ENCODE measurements around the gene TACC2. TPM values are rescaled to one million over a fixed set of nuclear protein-coding genes. Genes with fewer than 3 reads are reported as not detected.

The TACC2 gene
- total RNA-seq, 2 experiments from 2014 or later, result not detected

GRCh38 chr10:122018491-122018890 lies 29.5 kb downstream of the TACC2 start:
- TF ChIP-seq CTCF (IDR thresholded peaks at IDR 0.05), result no peak
- ChIA-PET CTCF (no interaction called here), POLR2A (interaction anchor here (0.6 kb wide), 1 partner anchor 50 kb away, joined by 3 read pairs; no protein-coding TSS in a partner anchor)
- intact Hi-C loops (cut with micrococcal nuclease), result no loop called here
- no peak overlapping the region for H3K4me3 Mint-ChIP-seq
- H3K9me3 Mint-ChIP-seq, result peaks cover 2% of the 10 kb centered on the region
- H3K36me3 Mint-ChIP-seq (ENCODE audit: low read depth), result no peaks in the 10 kb centered on the region
- H3K4me1 Mint-ChIP-seq (ENCODE audit: low read depth), result no peaks in the 10 kb centered on the region
- no peak for DNase-seq
- peaks cover 4% of the 10 kb centered on the region for H3K27me3 Mint-ChIP-seq
- H3K27ac Mint-ChIP-seq, result no peak overlapping the region
- ATAC-seq, result no peak

- no peak overlapping the region for H3K27ac Mint-ChIP-seq
- ATAC-seq (no peak), DNase-seq (no peak)
- peaks cover 4% of the 10 kb centered on the region for H3K27me3 Mint-ChIP-seq
- TF ChIP-seq CTCF (IDR thresholded peaks at IDR 0.05), result no peak
- no peaks in the 10 kb centered on the region for H3K4me1 Mint-ChIP-seq (ENCODE audit: low read depth)
- peaks cover 2% of the 10 kb centered on the region for H3K9me3 Mint-ChIP-seq
- ChIA-PET POLR2A (interaction anchor here (0.6 kb wide), 1 partner anchor 50 kb away, joined by 3 read pairs; no protein-coding TSS in a partner anchor), CTCF (no interaction called here)
- intact Hi-C loops (cut with micrococcal nuclease), result no loop called here
- no peaks in the 10 kb centered on the region for H3K36me3 Mint-ChIP-seq (ENCODE audit: low read depth)
- H3K4me3 Mint-ChIP-seq, result no peak overlapping the region
These were observed 30.0 kb downstream of the TACC2 start for GRCh38 chr10:122018951-122019413.

GRCh38 chr10:122019414-122019975 lies 30.5 kb downstream of the TACC2 start:
- Mint-ChIP-seq H3K27ac (no peak overlapping the region), H3K9me3 (peaks cover 2% of the 10 kb centered on the region), H3K4me3 (no peak overlapping the region), H3K4me1 (ENCODE audit: low read depth) (no peaks in the 10 kb centered on the region), H3K36me3 (ENCODE audit: low read depth) (no peaks in the 10 kb centered on the region), H3K27me3 (peaks cover 4% of the 10 kb centered on the region)
- ChIA-PET POLR2A (no interaction called here), CTCF (no interaction called here)
- no peak for TF ChIP-seq CTCF (IDR thresholded peaks at IDR 0.05)
- ATAC-seq (no peak), DNase-seq (no peak)
- intact Hi-C loops (cut with micrococcal nuclease), result no loop called here

GRCh38 chr10:122020226-122020625 lies 31.3 kb downstream of the TACC2 start:
- Mint-ChIP-seq H3K36me3 (ENCODE audit: low read depth) (no peaks in the 10 kb centered on the region), H3K4me3 (no peak overlapping the region), H3K27me3 (peaks cover 4% of the 10 kb centered on the region), H3K4me1 (ENCODE audit: low read depth) (no peaks in the 10 kb centered on the region), H3K9me3 (peaks cover 2% of the 10 kb centered on the region), H3K27ac (no peak overlapping the region)
- ATAC-seq (no peak), DNase-seq (no peak)
- CTCF ChIA-PET, result no interaction called here
- POLR2A ChIA-PET, result no interaction called here
- TF ChIP-seq CTCF (IDR thresholded peaks at IDR 0.05), result no peak
- intact Hi-C loops (cut with micrococcal nuclease), result no loop called here

GRCh38 chr10:122021379-122021778 lies 32.4 kb downstream of the TACC2 start:
- no peaks in the 10 kb centered on the region for H3K36me3 Mint-ChIP-seq (ENCODE audit: low read depth)
- no peak overlapping the region for H3K27ac Mint-ChIP-seq
- no peak for TF ChIP-seq CTCF (IDR thresholded peaks at IDR 0.05)
- DNase-seq (no peak), ATAC-seq (no peak)
- H3K4me1 Mint-ChIP-seq (ENCODE audit: low read depth), result no peaks in the 10 kb centered on the region
- intact Hi-C loops (cut with micrococcal nuclease), result no loop called here
- H3K4me3 Mint-ChIP-seq, result no peak overlapping the region
- peaks cover 2% of the 10 kb centered on the region for H3K9me3 Mint-ChIP-seq
- ChIA-PET POLR2A (no interaction called here), CTCF (no interaction called here)
- peaks cover 4% of the 10 kb centered on the region for H3K27me3 Mint-ChIP-seq

Data from activated CD8-positive, alpha-beta T cell treated with anti-CD3 and anti-CD28 coated beads for 36 hours (primary cell).